ENCODE measurements around the gene KCNJ10.

DNA sequence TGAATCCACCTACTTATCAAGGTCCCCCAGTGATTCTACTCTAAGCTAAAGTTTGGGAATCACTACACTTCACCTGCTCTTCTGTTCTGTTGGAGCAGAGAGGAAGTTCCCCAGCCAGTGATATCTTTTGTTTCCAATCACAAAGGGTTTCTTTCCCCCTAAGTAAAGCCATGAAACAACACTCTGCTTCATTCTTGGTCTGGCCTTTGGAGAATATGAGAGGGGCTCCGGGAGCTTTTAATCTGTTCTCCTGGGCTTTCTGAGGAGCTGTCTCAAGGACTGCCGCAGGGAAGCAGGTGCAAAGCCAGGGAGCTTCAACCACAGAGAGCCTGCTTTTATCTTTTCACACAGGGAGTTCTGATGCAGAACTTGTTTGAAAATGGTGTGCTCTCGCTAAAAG is 105.8 kb downstream of the KCNJ10 start:
- TF ChIP-seq, protein P1, sequence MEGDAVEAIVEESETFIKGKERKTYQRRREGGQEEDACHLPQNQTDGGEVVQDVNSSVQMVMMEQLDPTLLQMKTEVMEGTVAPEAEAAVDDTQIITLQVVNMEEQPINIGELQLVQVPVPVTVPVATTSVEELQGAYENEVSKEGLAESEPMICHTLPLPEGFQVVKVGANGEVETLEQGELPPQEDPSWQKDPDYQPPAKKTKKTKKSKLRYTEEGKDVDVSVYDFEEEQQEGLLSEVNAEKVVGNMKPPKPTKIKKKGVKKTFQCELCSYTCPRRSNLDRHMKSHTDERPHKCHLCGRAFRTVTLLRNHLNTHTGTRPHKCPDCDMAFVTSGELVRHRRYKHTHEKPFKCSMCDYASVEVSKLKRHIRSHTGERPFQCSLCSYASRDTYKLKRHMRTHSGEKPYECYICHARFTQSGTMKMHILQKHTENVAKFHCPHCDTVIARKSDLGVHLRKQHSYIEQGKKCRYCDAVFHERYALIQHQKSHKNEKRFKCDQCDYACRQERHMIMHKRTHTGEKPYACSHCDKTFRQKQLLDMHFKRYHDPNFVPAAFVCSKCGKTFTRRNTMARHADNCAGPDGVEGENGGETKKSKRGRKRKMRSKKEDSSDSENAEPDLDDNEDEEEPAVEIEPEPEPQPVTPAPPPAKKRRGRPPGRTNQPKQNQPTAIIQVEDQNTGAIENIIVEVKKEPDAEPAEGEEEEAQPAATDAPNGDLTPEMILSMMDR (optimal IDR thresholded peaks at IDR 0.05 in 1 of 3, IDR thresholded peaks at IDR 0.05 in 1 of 3, conservative IDR thresholded peaks at IDR 0.05 in 1 of 3; ENCODE audit: extremely low read depth in 1 of 3, insufficient read depth in 2 of 3, low read length in 3 of 3) = no peak
- no peak for TF ChIP-seq EZH2 (IDR thresholded peaks at IDR 0.05; ENCODE audit: low read length)

Data from keratinocyte (primary cell).